Subcutaneous abdominal adipose tissue (tissue), 5 donors: ENCODE data around the gene PASD1.
"Not testable (repeated sequence)": the region's sequence is repeated elsewhere in the genome, so short reads cannot be mapped to it uniquely, and the experiment has no call there.

Experiments
- H3K27ac ChIP-seq: one replicate; pipeline ENCODE4 v1.7.0; 2013; ENCODE audit warnings: low read depth, mild to moderate bottlenecking, inconsistent platforms, low read length, moderate library complexity
- H3K27me3 ChIP-seq, 5 donors: one replicate each; pipeline ENCODE4 v1.7.0; 2013; ENCODE audit warnings: low read length in 5 of 5, inconsistent platforms in 1 of 5; ENCODE audit not compliant: control insufficient read depth in 5 of 5, insufficient read depth in 4 of 5
- H3K36me3 ChIP-seq, 5 donors: one replicate each; pipeline ENCODE4 v1.7.0; 2013; ENCODE audit warnings: low read length in 5 of 5; ENCODE audit not compliant: control insufficient read depth in 5 of 5, insufficient read depth in 5 of 5
- H3K4me1 ChIP-seq, 5 donors: one replicate each; pipeline ENCODE4 v1.7.0; 2013; ENCODE audit warnings: low read length in 5 of 5, mild to moderate bottlenecking in 3 of 5, moderate library complexity in 1 of 5; ENCODE audit not compliant: control insufficient read depth in 5 of 5, insufficient read depth in 5 of 5
- H3K4me3 ChIP-seq, 5 donors: one replicate each; pipeline ENCODE4 v1.7.0; 2013; ENCODE audit warnings: low read length in 5 of 5, low read depth in 1 of 5
- H3K9ac ChIP-seq, 5 donors: one replicate each; pipeline ENCODE4 v1.7.0; 2013; ENCODE audit warnings: low read length in 5 of 5, mild to moderate bottlenecking in 4 of 5, moderate library complexity in 3 of 5
- H3K9me3 ChIP-seq, 5 donors: one replicate each; pipeline ENCODE4 v1.7.0; 2013; ENCODE audit warnings: low read length in 5 of 5; ENCODE audit not compliant: control insufficient read depth in 5 of 5
- donor health status: healthy.
- donor health status: healthy.
- donor health status: healthy.
- donor health status: healthy.
- donor health status: healthy.

PASD1 gene

DNA sequence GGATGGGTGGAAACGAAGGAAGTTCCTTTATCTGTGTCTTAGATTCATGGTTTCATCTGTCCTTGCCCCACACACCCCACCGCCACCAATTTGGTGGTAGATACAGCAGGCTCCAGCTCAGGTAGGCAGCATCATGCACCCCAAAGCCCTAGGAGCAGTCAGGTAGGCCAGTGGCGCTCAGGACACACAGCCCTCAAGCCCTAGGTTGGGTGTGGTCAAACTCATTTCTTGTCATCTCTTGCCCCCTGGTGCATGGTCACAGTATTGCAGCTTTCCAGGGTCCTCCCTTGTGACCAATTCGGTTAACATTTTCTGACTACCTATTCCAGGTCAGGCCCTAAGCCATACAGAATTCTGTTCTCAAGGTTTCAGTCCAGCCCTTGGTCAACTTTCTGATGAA, 117.3 kb downstream of the PASD1 start:
- Histone ChIP-seq H3K9ac (no peak overlapping the region), H3K4me1 (no peaks in the 10 kb centered on the region), H3K36me3 (no peaks in the 10 kb centered on the region), H3K27ac (no peak overlapping the region), H3K27me3 (peaks cover 5 to 21% (median 7%) of the 10 kb centered on the region in 5 donors), H3K9me3 (no peaks in the 10 kb centered on the region), H3K4me3 (no peak overlapping the region)

DNA sequence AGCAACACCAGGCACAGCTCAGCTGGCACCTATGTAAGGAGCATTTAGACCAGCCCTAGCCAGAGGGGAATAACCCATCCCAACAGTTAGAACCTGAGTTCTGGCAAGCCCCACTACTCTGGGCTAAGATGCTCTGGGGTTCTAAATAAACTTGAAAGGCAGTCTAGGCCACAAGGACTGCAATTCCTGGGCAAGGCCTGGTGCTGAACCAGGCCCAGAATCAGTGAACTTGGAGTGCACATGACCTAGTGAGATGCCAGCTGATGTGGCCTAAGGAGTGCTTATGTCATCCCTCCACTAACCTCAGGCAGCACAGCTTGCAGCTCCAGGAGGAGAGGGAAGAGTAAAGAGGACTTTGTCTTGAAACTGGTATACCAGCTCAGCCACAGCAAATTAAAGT, 124.2 kb downstream of the PASD1 start:
- no peaks in the 10 kb centered on the region for H3K36me3 ChIP-seq
- no peaks in the 10 kb centered on the region for H3K9me3 ChIP-seq
- no peak overlapping the region for H3K9ac ChIP-seq
- H3K4me1 ChIP-seq: no peaks in the 10 kb centered on the region
- H3K27me3 ChIP-seq: peaks cover 0 to 3% (median 3%) of the 10 kb centered on the region in 5 donors
- no peak overlapping the region for H3K4me3 ChIP-seq
- H3K27ac ChIP-seq: no peak overlapping the region

DNA sequence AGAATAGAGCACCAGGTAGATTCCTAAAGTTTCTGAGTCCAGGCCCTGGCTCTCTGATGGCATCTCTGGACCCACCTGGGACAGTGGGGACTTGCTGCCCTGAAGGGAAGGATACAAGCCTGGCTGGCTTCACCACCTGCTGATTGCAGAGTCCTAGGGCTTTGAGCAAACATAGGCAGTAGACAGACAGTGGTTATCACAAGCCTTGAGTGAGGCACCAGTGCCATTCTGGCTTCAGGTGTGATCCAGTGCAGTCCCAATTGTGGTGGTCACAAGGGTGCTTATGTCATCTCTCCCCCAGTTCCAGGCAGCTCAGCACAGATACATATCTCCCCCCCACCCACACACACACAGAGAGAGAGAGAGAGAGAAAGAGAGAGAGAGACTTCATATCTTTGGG, 125.2 kb downstream of the PASD1 start:
- Histone ChIP-seq H3K36me3 (no peaks in the 10 kb centered on the region), H3K9ac (no peak overlapping the region), H3K27me3 (peaks cover 0 to 7% (median 3%) of the 10 kb centered on the region in 5 donors), H3K9me3 (no peaks in the 10 kb centered on the region), H3K4me1 (no peaks in the 10 kb centered on the region), H3K4me3 (no peak overlapping the region), H3K27ac (no peak overlapping the region)

DNA sequence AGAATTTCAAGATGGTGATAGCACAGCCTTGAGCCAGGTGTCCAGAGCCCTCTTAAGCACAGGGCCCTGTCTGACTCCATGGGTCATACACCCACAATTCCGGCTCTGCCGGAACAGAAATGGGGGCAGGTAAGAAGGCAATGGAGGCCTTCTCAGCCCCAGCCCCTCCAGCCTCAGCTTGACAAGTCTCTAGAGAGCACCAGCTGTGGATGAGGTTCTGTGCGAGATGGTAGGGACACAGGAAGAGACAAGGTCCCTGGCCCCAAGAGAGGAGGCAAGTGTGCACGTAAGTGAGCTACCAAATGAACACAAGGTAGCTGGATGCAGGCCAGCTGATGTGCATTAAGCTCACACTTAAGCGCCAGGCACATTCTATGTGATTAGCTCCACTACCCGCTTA, 129.3 kb downstream of the PASD1 start:
- Histone ChIP-seq H3K27me3 (peaks cover 5 to 18% (median 15%) of the 10 kb centered on the region in 5 donors), H3K4me3 (no peak overlapping the region), H3K9me3 (no peaks in the 10 kb centered on the region), H3K36me3 (no peaks in the 10 kb centered on the region), H3K27ac (no peak overlapping the region), H3K4me1 (peaks cover 0 to 7% (median 0%) of the 10 kb centered on the region in 5 donors), H3K9ac (no peak overlapping the region)

DNA sequence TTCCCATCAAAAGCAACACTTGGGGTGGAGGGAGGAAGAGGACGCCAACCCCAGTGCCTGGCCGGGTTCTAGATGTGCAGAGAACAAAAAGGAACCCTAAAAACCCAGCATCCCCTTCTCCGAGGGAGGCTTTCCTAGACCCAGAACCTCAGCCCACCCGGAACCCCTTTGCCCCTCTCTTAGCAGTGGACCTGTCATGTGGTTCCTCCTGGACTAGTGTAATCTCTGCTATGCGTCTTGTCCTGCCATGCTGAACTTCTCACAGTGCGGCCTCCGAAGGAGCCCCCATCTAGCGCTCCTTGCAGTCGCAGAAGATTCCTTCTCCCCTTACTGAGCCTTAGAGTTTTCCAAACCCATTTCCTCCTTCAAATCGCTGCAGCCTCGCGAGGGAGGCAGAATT, 130.6 kb downstream of the PASD1 start:
- peaks cover 0 to 7% (median 0%) of the 10 kb centered on the region in 5 donors for H3K4me1 ChIP-seq
- H3K9me3 ChIP-seq: no peaks in the 10 kb centered on the region
- H3K27ac ChIP-seq: no peak overlapping the region
- H3K9ac ChIP-seq: no peak overlapping the region
- H3K36me3 ChIP-seq: no peaks in the 10 kb centered on the region
- peaks cover 9 to 27% (median 18%) of the 10 kb centered on the region in 5 donors for H3K27me3 ChIP-seq
- no peak overlapping the region for H3K4me3 ChIP-seq

DNA sequence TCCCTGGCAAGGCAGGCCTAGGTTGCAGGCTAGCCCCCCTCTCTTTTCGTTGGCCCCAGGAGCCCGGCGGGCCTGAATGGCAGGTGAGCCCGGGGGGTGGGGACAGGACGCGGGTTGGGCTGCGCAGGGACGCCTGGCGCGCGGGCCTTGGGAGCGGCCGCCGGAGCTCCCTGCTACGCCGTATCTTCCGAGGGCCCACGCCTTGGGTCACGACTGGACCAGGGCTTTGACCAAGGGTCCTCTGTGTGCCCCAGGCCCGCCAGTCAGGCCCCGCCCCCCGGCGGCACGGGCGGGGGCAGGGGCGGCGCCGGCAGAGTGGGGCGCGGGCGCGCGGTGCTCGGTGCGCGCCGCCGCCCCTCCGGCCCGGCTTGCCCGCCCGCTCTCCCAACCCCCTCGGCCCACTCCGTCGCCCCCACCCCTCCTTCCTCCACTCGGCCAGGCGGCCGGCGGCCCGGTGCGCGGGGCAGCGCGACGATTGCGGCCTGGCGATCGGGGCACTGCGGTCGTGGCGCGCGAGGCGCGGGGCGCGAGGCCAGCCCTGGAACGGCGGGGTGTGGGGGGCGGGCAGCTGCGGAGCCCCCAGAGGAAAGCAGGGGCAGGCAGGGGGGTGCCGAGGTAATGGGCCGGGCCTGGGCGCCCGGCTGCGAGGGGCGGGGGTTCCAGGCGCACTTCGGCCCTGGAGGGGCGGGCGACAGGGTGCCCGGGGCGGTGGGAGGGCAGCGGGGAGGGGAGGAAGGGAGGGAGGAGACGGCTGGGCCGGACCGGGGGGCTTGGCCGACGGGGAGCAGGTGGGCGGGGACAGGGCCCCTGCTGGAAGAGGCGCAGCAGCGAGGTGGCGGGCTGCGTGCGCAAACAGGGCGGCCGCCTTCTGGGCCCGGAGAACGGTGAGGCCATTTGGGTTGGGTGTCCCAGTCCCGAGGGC, 131.4 kb downstream of the PASD1 start, which contains the start of gene PRRG3:
TSS of gene PRRG3 (plus strand) at position 798 of the 922 bp plus-strand sequence. CDS start 3,357 bp downstream, outside the sequence.
- peaks cover 9 to 28% (median 19%) of the 10 kb centered on the region in 5 donors for H3K27me3 ChIP-seq
- H3K36me3 ChIP-seq: no peaks in the 10 kb centered on the region
- H3K4me3 ChIP-seq: peak within 1 kb of the TSS in 3 of 5 donors; percentile 30 to 52 (median 44)
- no peak within 1 kb of the TSS for H3K27ac ChIP-seq
- H3K9me3 ChIP-seq: no peaks in the 10 kb centered on the region
- H3K4me1 ChIP-seq: peaks cover 0 to 7% (median 0%) of the 10 kb centered on the region in 5 donors
- H3K9ac ChIP-seq: no peak within 1 kb of the TSS

DNA sequence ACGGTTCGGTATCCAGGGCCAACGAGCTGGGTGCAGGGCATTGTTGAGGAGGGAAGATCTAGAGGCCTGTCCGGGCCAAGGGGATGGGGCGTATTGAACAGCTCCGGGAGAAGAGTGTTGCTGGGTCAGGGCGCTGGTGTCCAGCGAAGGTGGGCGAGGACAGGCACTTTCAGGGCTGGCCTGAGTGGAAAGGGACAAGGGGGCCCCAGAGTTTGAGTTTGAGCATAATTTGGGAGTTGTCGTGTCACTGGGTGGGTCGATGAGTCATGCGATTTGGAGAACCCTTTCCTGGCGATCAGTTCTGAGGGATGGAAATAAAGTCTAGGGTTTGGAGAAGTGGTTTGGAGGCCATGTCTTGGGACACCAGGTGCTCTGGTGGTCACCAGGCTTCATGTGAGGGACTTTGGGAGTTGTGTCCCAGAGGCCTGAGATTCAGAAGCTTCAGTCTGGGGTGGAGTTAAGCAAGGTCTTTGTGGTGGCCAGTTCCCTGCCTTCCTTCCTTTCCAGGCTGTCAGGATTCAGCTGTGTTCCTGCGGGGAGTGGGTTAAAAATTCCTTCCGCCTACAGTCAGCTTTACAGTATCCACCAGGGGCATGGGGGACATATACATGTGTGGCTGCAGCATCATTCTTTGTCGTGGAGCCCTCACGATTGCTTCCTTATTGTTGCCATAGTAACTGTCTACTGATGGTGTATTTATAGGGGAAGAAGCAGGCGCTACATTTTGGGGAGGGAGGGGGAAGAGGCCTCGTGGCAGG, 132.3 kb downstream of the PASD1 start:
- H3K9ac ChIP-seq: no peak overlapping the region
- H3K27me3 ChIP-seq: peaks cover 12 to 30% (median 22%) of the 10 kb centered on the region in 5 donors
- no peaks in the 10 kb centered on the region for H3K9me3 ChIP-seq
- H3K36me3 ChIP-seq: no peaks in the 10 kb centered on the region
- peak overlapping the region in 3 of 5 donors; percentile 30 to 52 (median 44) for H3K4me3 ChIP-seq
- H3K4me1 ChIP-seq: peaks cover 0 to 7% (median 0%) of the 10 kb centered on the region in 5 donors
- no peak overlapping the region for H3K27ac ChIP-seq

DNA sequence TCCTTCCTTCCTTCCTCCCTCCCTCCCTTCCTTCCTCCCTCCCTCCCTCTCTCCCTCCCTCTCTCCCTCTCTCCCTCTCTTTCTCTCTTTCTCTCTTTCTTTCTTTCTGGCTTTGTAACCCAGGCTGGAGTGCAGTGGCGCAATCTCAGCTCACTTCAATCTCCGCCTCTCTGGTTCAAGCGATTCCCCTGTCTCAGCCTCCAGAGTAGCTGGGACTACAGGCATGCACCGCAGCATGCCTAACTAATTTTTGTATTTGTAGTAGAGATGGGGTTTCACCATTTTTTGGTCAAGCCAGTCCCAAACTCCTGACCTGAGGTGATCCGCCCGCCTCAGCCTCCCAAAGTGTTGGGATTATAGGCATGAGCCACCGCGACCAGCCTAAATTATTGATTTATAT, 133.6 kb downstream of the PASD1 start:
- peaks cover 12 to 34% (median 22%) of the 10 kb centered on the region in 5 donors for H3K27me3 ChIP-seq
- H3K4me3 ChIP-seq, H3K4me1 ChIP-seq, H3K9me3 ChIP-seq, H3K9ac ChIP-seq, H3K36me3 ChIP-seq, H3K27ac ChIP-seq: not testable (repeated sequence)

DNA sequence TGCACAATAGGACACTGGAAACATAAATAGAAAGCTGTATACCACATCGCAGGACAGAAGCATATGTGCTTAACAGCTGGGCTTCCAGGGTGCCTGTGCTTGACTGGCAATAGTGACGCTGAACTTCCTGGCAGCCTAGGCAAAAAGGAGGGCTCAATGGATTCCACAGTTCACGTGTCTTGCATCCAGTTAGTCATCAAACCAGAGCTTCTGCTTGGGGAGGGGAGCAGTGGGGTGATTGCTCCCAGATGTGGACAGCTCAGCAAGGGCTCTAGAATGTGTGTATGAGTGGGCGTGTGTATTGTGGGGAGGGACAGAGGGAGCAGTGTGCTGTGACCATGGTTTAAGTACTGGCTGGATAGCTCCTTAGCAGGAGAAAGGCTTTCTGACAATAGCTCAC, 134.0 kb downstream of the PASD1 start:
- Histone ChIP-seq H3K4me1 (peaks cover 0 to 7% (median 0%) of the 10 kb centered on the region in 5 donors), H3K9me3 (no peaks in the 10 kb centered on the region), H3K36me3 (no peaks in the 10 kb centered on the region), H3K4me3 (no peak overlapping the region), H3K9ac (no peak overlapping the region), H3K27me3 (peaks cover 10 to 36% (median 22%) of the 10 kb centered on the region in 5 donors), H3K27ac (no peak overlapping the region)

DNA sequence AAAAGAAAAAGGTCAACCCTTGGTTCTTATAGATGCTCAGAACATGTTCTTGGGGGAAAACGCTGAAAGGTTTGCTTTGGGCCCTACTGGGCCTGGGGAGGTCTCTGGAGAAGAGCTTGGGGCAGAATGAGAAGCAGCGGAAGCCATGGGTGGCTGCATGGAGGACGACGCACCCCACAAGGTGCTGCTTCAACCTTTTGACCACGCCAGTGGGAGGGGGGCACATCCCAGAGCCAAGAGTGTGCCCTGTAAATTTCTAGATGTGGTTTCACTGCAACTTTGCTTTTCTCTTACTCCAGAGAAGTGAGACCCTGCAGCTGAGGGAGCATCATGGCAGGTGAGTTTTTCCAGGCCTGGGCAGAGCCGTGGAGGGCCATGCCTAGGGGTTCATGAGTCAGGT, 135.0 kb downstream of the PASD1 start:
- Histone ChIP-seq H3K27me3 (peaks cover 9 to 34% (median 22%) of the 10 kb centered on the region in 5 donors), H3K4me3 (no peak overlapping the region), H3K4me1 (peaks cover 0 to 15% (median 6%) of the 10 kb centered on the region in 5 donors), H3K9me3 (no peaks in the 10 kb centered on the region), H3K36me3 (no peaks in the 10 kb centered on the region), H3K9ac (no peak overlapping the region), H3K27ac (no peak overlapping the region)
